Activated B cell treated with CpG ODN at 0.5 μM for 24 hours (primary cell): ENCODE data around the gene WDR11. TPM values are rescaled to one million over a fixed set of nuclear protein-coding genes. Genes with fewer than 3 reads are reported as not detected.

ENCODE experiments used
- ATAC-seq: fragments of 200-7000 bp; cut with Tn5 transposase; one replicate; pipeline ENCODE4 v1.10.0; 2021; ENCODE audit warnings: low read depth, mild to moderate bottlenecking, moderate library complexity
- CTCF ChIA-PET: fragments of 350-600 bp; sonication (Branson Sonifier 250); formaldehyde crosslinking; loops from one replicate; lab custom pipeline; 2021; ENCODE audit warnings: antibody characterized with exemption; lab: Charles Lee
- POLR2A ChIA-PET: fragments of 350-600 bp; sonication (Branson Sonifier 250); formaldehyde crosslinking; loops from one replicate; lab custom pipeline; 2021; ENCODE audit warnings: antibody characterized with exemption; lab: Charles Lee
- DNase-seq: peaks from one replicate; pipeline ENCODE4 v3.0.0; 2022
- H3K27ac Mint-ChIP-seq: one replicate; pipeline ENCODE4 v1.8.0; 2020; ENCODE audit warnings: mixed read lengths
- H3K27me3 Mint-ChIP-seq: one replicate; pipeline ENCODE4 v1.8.0; 2021; ENCODE audit warnings: mixed read lengths
- H3K36me3 Mint-ChIP-seq: one replicate; pipeline ENCODE4 v1.8.0; 2021; ENCODE audit warnings: low read depth, mixed read lengths
- H3K4me1 Mint-ChIP-seq: one replicate; pipeline ENCODE4 v1.8.0; 2021; ENCODE audit warnings: mixed read lengths
- H3K4me3 Mint-ChIP-seq: one replicate; pipeline ENCODE4 v1.8.0; 2020; ENCODE audit warnings: mild to moderate bottlenecking, mixed read lengths
- H3K9me3 Mint-ChIP-seq: one replicate; pipeline ENCODE4 v1.8.0; 2020; ENCODE audit warnings: mixed read lengths
- CTCF ChIP-seq: fragments of 200-600 bp; IDR thresholded peaks from one replicate; pipeline ENCODE4 v1.8.0; 2022; ENCODE audit warnings: antibody characterized with exemption, mild to moderate bottlenecking
- intact Hi-C: fragments of 100-400 bp; cut with micrococcal nuclease; formaldehyde crosslinking; loops from one replicate; pipeline ENCODE4 v1.15.1; 2024
- total RNA-seq: library from RNA; stranded (reverse); gene quantifications from 2 replicates; pipeline ENCODE4 v1.2.3, GENCODE V29; 2022

Gene WDR11
- total RNA-seq, 1 donor from 2014 or later: 145 TPM

DNA sequence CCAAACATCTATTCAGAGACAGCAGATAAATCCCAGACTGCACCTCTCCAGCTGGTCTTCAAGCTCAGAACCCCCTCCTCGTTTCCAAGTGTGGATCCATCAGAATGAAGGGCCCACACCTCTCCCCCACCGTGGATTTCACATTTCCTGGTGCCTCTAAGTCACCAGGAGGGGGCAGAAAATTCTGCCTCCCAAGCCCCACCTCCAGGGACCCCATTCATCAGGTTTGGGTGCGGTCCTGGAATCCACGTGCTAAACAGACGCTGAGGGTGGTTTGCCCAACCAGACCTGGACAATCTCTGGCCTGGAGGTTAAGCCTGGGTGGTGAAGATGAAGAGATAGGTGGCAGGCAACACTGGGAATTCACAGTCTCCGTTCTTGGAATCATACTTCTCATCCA lies 92.4 kb downstream of the WDR11 start:
- H3K36me3 Mint-ChIP-seq: no peaks in the 10 kb centered on the region
- ATAC-seq (no peak), DNase-seq (no peak)
- H3K27me3 Mint-ChIP-seq: peaks cover 24% of the 10 kb centered on the region
- H3K4me3 Mint-ChIP-seq: no peak overlapping the region
- intact Hi-C loops: loop anchor here (1.0 to 10.0 kb wide), 4 partner anchors 944 to 1759 kb away; partner anchors contain the start of gene DMBT1
- peaks cover 8% of the 10 kb centered on the region for H3K4me1 Mint-ChIP-seq
- ChIA-PET CTCF (interaction anchor here (1.1 kb wide), 1 partner anchor 957 kb away, joined by 8 read pairs; no protein-coding TSS in a partner anchor), POLR2A (interaction anchor here (0.6 kb wide), 1 partner anchor 856 kb away, joined by 3 read pairs; no protein-coding TSS in a partner anchor)
- no peaks in the 10 kb centered on the region for H3K9me3 Mint-ChIP-seq
- TF ChIP-seq CTCF: no peak
- no peak overlapping the region for H3K27ac Mint-ChIP-seq

- H3K36me3 Mint-ChIP-seq: no peaks in the 10 kb centered on the region
- ATAC-seq (no peak), DNase-seq (no peak)
- H3K4me3 Mint-ChIP-seq: no peak overlapping the region
- TF ChIP-seq CTCF: no peak
- POLR2A ChIA-PET: no interaction called here
- H3K4me1 Mint-ChIP-seq: peaks cover 14% of the 10 kb centered on the region
- no peaks in the 10 kb centered on the region for H3K9me3 Mint-ChIP-seq
- CTCF ChIA-PET: interaction anchor here (0.9 to 1.2 kb wide), 2 partner anchors 10 to 791 kb away, joined by 3 to 4 read pairs; no protein-coding TSS in a partner anchor
- no peak overlapping the region for H3K27ac Mint-ChIP-seq
- peaks cover 25% of the 10 kb centered on the region for H3K27me3 Mint-ChIP-seq
- intact Hi-C loops: loop anchor here (5.0 to 10.0 kb wide), 3 partner anchors 1490 to 1758 kb away; partner anchors contain the start of gene DMBT1
These were observed 93.5 kb downstream of the WDR11 start for GRCh38 chr10:120944586-120945125.

GRCh38 chr10:120945182-120945581 lies 94.0 kb downstream of the WDR11 start:
- DNase-seq (no peak), ATAC-seq (no peak)
- no peak for TF ChIP-seq CTCF
- no peak overlapping the region for H3K4me3 Mint-ChIP-seq
- peaks cover 28% of the 10 kb centered on the region for H3K27me3 Mint-ChIP-seq
- H3K4me1 Mint-ChIP-seq: peaks cover 15% of the 10 kb centered on the region
- no peaks in the 10 kb centered on the region for H3K36me3 Mint-ChIP-seq
- no peak overlapping the region for H3K27ac Mint-ChIP-seq
- H3K9me3 Mint-ChIP-seq: no peaks in the 10 kb centered on the region
- ChIA-PET CTCF (interaction anchor here (0.9 to 1.2 kb wide), 2 partner anchors 9 to 791 kb away, joined by 3 to 4 read pairs; no protein-coding TSS in a partner anchor), POLR2A (no interaction called here)
- intact Hi-C loops: loop anchor here (10.0 kb wide), 2 partner anchors 1490 to 1620 kb away; partner anchors contain the start of gene DMBT1

DNA sequence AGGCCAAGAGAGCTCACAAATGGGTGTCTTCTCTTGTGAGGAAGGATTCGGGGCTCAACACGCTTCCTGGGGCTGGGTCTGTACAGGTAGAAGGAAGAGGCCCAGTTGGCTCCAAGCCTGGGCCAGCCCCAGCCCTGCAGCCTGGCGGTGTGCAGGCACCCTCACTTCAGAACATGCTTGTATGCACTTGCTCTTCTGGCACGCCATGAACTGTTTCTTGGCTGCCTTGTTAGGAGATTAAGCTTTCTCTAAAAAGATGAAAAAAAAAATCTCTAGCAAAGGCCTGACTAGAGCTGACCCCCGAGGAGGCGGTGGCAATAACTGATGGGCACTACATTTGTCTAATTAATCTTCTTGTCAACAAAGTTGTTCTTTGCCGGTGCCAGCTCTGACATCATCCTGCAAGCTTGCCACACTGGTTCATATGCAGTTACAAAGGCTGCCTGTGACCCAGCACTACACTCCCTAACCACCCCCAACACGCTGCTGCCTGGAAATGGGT lies 94.7 kb downstream of the WDR11 start:
- Mint-ChIP-seq H3K9me3 (no peaks in the 10 kb centered on the region), H3K27me3 (peaks cover 34% of the 10 kb centered on the region), H3K4me1 (peaks cover 15% of the 10 kb centered on the region), H3K27ac (no peak overlapping the region), H3K4me3 (no peak overlapping the region), H3K36me3 (no peaks in the 10 kb centered on the region)
- TF ChIP-seq CTCF: no peak
- POLR2A ChIA-PET: no interaction called here
- ATAC-seq (no peak), DNase-seq (no peak)
- intact Hi-C loops: loop anchor here (10.0 kb wide), 2 partner anchors 1489 to 1619 kb away; partner anchors contain the start of gene DMBT1
- CTCF ChIA-PET: interaction anchor here (0.9 to 1.2 kb wide), 2 partner anchors 9 to 790 kb away, joined by 3 to 4 read pairs; no protein-coding TSS in a partner anchor

GRCh38 chr10:120946497-120946896 lies 95.3 kb downstream of the WDR11 start:
- no peak for TF ChIP-seq CTCF
- intact Hi-C loops: loop anchor here (10.0 kb wide), 2 partner anchors 1488 to 1618 kb away; partner anchors contain the start of gene DMBT1
- no peak overlapping the region for H3K27ac Mint-ChIP-seq
- DNase-seq (no peak), ATAC-seq (no peak)
- peaks cover 38% of the 10 kb centered on the region for H3K27me3 Mint-ChIP-seq
- no peak overlapping the region for H3K4me3 Mint-ChIP-seq
- CTCF ChIA-PET: no interaction called here
- H3K9me3 Mint-ChIP-seq: no peaks in the 10 kb centered on the region
- POLR2A ChIA-PET: no interaction called here
- H3K4me1 Mint-ChIP-seq: peaks cover 15% of the 10 kb centered on the region
- H3K36me3 Mint-ChIP-seq: no peaks in the 10 kb centered on the region
